GF-D8 (cell line): ENCODE measurements around the gene FAM156A.
"Not testable (repeated sequence)": the region's sequence is repeated elsewhere in the genome, so short reads cannot be mapped to it uniquely, and the experiment has no call there.

Experiments
- DNase-seq: peaks from one replicate; lab custom pipeline; 2025; lab: John Stamatoyannopoulos, UW

The FAM156A gene

DNA sequence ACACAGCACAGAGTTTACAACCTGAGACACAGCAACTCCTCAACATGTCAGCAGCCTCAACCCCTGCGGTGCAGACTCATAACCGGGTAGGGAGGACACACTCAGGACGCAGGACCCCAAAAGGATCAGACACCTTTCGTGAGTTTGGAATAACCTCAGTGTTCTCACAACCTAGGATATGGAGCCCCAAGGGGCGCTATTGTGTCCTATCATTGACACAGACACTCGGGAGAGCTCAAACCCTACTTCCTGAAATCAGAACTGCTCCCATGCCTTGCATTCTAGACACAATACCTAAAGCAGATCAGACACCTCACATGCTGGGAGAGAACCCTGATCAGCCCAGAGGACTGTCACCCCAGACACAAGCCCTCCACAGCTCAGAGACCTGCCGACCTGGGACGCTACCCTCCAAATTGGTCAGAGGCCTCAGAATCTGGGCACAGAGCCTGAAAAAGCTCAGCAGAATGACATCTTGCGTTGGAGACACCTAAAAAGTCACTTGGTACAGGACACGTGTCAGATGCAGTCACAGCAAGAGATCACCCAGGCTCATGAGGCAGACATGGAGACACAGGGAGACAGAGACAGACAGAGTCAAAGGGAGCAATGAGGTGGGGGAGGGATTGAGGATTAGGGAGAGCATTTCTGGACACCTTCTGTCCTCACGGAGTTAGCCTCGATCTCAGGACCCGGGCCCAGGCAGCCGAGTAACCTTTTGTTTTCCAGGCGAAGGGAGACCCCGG lies 8.8 kb upstream of the FAM156A start:
- DNase-seq: not testable (repeated sequence)

DNA sequence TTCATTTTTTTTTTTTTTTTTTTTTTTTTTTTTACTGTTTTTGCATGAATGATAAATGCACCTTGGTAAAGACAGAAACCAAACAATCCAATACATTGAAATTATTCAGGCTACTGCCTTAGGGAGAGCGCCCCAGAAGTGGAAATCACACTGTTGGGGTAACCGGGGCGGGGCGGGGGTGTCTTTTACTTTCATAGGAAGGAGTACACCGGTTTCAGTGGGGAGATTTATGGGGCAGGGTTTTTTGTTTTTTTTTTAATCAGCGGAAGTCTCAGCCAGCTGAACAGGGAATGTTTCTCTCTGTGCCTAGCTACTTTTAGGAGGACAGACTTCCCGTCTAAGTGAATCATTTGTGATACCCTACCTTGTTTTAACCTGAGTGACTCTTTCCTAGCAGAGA lies 643 bp upstream of the FAM156A start:
- not testable (repeated sequence) for DNase-seq

DNA sequence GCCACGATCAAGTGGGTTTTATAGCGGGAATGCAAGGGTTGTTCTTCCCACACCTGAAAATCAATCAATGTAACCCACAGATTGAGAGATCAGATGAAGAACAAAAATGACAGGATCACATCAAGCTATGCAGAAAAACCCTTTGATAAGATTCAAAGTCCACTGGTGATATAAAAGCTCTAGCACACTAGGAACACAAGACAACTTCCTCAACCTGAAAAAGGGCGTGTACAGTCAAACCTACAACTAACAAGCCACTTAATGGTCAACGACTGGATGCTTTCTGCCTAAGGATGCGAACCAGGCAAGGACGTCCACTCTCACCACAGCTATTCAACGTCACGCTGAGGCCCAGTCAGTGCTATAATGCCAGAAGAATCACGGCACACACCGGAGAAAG lies 8.4 kb downstream of the FAM156A start:
- DNase-seq: not testable (repeated sequence)

DNA sequence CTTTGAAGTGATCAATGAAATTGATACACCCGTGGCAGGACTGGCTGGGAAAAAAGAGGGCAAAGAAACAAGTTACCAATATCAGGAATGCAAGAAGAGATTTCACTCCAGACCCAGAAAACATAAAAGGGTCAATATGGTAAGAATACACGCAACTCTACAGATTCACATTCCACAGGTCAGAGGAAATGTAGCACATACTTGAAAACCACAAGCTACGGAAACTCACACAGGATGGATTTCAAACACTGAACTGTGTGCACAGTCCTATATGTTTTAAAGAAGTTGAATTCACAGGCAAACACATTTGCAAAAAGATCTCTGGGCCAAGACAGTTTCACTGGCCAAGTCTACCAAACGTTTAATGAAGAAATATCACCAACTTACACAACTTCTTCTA lies 9.0 kb downstream of the FAM156A start:
- DNase-seq: not testable (repeated sequence)

DNA sequence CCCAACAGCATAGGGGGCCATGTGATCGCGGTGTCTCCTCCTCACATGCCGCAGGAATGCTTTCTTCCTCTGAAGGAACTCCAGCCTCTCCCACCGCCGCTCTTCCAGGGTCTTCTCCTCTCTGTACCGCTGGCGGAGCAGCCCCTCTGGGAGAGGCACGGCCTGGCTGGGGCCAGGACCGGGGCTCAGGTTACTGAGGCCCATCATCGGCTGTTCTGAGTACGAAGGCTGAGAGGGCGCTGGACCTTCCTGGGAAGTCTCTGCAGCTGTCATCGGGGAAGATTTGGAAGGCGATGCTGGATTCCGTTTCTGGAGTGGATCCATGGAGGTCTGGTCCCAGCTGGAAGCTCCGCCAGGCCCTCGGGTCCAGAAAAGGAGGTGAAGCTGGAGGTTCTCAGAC lies 10.1 kb downstream of the FAM156A start:
- not testable (repeated sequence) for DNase-seq

DNA sequence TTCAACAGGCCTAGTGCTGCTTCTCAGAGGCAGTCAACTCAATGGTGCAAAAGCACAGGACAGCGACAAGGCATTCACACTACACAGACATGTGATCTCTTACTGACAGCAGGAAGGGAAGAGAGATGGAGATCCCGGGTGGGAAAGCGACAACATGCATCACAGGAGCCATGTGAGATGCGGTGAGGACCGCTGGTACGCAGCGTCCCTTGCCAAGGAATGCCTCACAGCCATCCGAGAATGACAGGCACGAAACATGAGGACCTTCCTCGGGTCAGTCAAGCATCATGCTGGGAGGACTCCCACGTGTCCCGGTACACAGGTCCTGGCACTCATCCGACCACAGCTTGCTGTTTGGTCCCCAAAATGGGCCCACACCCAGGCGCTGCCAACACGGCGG lies 10.8 kb downstream of the FAM156A start:
- DNase-seq: not testable (repeated sequence)

- DNase-seq: not testable (repeated sequence)
Observed at GRCh38 chrX:52945838-52946494, 12.4 kb downstream of the FAM156A start.

DNA sequence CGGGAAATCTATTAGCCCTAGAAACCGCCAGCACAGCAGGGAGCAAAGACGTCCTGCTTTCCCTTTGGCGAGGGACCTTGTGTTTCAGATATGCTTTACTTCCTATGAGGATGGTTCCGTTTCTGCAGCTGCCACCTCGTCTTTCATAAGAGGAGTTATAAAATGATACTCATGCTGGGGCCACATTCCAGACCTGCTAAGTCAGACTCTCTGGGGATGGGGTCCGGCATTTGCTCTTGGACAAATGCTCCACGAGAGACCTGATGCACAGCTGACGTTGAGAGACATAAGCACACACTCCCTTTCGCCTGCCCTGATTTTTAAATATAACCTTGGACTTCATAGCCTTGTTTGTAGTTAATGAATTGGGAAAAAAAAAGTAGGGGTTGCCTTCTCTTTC lies 16.6 kb downstream of the FAM156A start:
- not testable (repeated sequence) for DNase-seq

DNA sequence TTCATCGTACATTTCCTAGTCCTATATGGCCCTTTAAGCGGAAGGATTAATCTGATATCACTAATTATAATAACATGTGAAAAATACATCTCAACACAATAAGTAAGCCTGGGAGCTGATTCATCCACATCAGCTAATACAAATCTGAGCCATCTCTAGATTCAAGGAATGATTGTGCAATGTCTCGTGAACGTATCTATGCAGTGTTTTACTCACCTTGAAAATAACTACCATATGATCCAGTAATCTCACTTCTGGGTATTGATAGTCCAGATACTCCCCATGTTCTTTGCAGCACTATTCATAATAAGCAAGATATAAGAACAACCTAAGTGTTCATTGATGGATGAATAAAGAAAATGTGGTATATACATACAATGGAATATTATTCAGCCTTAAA lies 17.6 kb downstream of the FAM156A start:
- DNase-seq: not testable (repeated sequence)

DNA sequence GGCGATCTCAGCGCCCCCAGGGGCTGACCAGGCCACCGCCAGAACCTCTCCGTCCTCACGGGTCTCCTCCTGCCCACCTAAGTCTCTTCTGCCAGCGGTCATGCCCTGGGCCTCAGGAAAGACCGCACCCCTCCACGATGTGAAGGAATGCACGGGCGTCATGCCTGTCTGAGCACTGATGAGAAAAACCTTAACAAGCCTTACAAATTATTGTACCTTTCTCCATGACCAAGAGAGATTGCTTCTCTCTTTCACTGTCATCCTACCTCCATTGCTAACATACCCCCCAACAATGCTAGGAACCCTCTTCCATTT lies 22.9 kb downstream of the FAM156A start:
- not testable (repeated sequence) for DNase-seq

DNA sequence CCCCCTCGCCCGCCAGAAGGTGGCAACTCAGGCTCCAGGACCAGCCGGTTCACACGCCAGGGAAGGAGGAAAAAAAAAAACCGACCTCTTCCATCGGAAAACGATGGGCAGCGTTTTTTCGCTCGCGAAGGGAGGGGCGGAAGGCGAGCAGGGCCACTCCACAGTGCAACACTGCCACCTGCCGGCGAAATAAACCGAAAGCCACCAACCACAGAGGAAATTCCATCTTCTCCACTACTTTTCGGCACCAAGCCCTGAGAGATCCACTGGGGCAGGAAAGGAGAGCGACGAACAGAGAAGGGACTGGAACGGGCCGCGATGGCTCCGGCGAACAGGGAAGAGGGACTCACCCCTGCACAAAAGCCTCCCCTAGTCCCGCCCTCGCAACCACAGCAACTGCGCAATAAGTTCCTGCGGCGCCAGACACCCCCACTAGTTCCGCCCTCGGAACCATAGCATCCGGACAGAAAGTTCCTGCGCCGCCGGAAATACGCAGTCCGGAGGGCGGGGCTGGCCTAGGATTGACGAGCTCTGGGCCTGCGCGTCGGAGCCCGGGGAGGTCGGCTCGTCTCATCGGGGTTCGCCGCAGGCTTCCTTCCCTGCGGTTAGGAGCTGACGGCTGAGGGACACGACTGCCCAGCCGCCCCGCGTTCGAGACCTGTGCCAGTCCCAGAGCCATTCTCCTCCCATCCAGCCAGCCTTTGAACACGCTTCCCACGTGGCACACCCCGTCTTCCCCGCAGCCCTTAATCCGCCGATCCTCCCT lies 23.4 kb downstream of the FAM156A start:
- DNase-seq: peak; percentile 79

GRCh38 chrX:52933976-52934703 lies 24.2 kb downstream of the FAM156A start:
- no peak for DNase-seq

GRCh38 chrX:52933213-52933612 lies 25.1 kb downstream of the FAM156A start:
- DNase-seq: no peak

DNA sequence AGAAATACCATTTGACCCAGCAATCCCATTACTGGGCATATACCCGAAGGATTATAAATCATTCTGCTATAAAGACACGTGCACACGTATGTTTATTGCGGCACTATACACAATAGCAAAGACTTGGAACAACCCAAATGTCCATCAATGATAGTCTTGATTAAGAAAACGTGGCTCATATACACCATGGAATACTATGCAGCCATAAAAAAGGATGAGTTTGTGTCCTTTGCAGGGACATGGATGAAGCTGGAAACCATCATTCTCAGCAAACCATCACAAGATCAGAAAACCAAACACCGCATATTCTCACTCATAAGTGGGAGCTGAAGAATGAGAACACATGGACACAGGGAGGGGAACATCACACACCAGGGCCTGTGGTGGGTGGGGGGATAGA lies 28.1 kb downstream of the FAM156A start:
- not testable (repeated sequence) for DNase-seq

DNA sequence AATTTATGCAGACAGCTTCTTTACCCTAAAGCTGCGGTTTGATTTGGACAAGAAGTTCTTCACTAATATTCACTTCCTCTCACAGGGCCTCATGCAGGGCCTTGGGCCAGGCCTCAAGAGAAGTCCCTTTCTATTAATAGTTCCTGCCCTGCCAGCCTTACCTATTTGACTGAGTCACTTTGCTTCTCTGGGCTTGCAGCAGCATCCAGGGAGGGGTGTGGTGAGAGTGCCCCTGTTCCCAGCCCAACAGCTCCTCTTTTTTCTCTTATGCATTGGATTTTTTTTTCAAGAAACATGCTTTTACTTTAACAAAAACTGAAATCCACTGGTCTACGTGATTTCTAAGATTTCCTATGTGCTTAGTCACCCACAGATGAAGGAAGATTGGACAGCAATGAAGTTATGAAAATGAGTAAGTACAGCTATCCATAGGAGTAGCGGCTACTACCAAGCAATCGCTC lies 34.5 kb downstream of the FAM156A start:
- no peak for DNase-seq

DNA sequence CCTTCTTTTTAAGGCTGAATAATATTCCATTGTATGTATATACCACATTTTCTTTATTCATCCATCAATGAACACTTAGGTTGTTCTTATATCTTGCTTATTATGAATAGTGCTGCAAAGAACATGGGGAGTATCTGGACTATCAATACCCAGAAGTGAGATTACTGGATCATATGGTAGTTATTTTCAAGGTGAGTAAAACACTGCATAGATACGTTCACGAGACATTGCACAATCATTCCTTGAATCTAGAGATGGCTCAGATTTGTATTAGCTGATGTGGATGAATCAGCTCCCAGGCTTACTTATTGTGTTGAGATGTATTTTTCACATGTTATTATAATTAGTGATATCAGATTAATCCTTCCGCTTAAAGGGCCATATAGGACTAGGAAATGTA lies 43.6 kb downstream of the FAM156A start:
- not testable (repeated sequence) for DNase-seq

GRCh38 chrX:52913681-52914080 lies 44.6 kb downstream of the FAM156A start:
- not testable (repeated sequence) for DNase-seq

GRCh38 chrX:52909313-52909969 lies 48.9 kb downstream of the FAM156A start:
- DNase-seq: not testable (repeated sequence)

DNA sequence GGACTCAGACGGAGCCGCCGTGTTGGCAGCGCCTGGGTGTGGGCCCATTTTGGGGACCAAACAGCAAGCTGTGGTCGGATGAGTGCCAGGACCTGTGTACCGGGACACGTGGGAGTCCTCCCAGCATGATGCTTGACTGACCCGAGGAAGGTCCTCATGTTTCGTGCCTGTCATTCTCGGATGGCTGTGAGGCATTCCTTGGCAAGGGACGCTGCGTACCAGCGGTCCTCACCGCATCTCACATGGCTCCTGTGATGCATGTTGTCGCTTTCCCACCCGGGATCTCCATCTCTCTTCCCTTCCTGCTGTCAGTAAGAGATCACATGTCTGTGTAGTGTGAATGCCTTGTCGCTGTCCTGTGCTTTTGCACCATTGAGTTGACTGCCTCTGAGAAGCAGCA lies 50.4 kb downstream of the FAM156A start:
- DNase-seq: not testable (repeated sequence)

- not testable (repeated sequence) for DNase-seq
Observed at GRCh38 chrX:52907137-52907536, 51.2 kb downstream of the FAM156A start.

DNA sequence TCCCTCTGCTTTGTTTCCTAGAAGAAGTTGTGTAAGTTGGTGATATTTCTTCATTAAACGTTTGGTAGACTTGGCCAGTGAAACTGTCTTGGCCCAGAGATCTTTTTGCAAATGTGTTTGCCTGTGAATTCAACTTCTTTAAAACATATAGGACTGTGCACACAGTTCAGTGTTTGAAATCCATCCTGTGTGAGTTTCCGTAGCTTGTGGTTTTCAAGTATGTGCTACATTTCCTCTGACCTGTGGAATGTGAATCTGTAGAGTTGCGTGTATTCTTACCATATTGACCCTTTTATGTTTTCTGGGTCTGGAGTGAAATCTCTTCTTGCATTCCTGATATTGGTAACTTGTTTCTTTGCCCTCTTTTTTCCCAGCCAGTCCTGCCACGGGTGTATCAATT lies 52.2 kb downstream of the FAM156A start:
- DNase-seq: not testable (repeated sequence)

DNA sequence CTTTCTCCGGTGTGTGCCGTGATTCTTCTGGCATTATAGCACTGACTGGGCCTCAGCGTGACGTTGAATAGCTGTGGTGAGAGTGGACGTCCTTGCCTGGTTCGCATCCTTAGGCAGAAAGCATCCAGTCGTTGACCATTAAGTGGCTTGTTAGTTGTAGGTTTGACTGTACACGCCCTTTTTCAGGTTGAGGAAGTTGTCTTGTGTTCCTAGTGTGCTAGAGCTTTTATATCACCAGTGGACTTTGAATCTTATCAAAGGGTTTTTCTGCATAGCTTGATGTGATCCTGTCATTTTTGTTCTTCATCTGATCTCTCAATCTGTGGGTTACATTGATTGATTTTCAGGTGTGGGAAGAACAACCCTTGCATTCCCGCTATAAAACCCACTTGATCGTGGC lies 52.8 kb downstream of the FAM156A start:
- not testable (repeated sequence) for DNase-seq
